GM23248 (cell line): ENCODE measurements around the gene DDC. TPM values are rescaled to one million over a fixed set of nuclear protein-coding genes. Genes with fewer than 3 reads are reported as not detected.
"Not testable (repeated sequence)": the region's sequence is repeated elsewhere in the genome, so short reads cannot be mapped to it uniquely, and the experiment has no call there.

Experiments
- DNase-seq: peaks from one replicate; pipeline ENCODE4 v3.0.0-alpha.2; 2015
- H2AFZ ChIP-seq: fragments of 200-600 bp; sonication (generic); 2 replicates; pipeline ENCODE4 v1.6.1; 2016; ENCODE audit warnings: antibody characterized with exemption
- H3F3A ChIP-seq: fragments of 200-600 bp; sonication (generic); 2 replicates; pipeline ENCODE4 v1.6.1; 2016; ENCODE audit warnings: mild to moderate bottlenecking, antibody characterized with exemption, mixed run types; ENCODE audit not compliant: insufficient read depth
- H3K27ac ChIP-seq: fragments of 200-600 bp; sonication (generic); 2 replicates; pipeline ENCODE4 v1.5.1; 2016; ENCODE audit warnings: mild to moderate bottlenecking
- H3K27me3 ChIP-seq: fragments of 200-600 bp; sonication (generic); replicated peaks from 2 replicates; pipeline ENCODE4 v1.6.1; 2016; ENCODE audit warnings: mild to moderate bottlenecking; ENCODE audit not compliant: insufficient read depth
- H3K36me3 ChIP-seq: fragments of 200-600 bp; sonication (generic); 2 replicates; pipeline ENCODE4 v1.6.1; 2016; ENCODE audit warnings: low read depth, mild to moderate bottlenecking
- H3K4me1 ChIP-seq: fragments of 200-600 bp; sonication (generic); 2 replicates; pipeline ENCODE4 v1.6.1; 2016; ENCODE audit warnings: mild to moderate bottlenecking; ENCODE audit not compliant: insufficient read depth
- H3K4me2 ChIP-seq: fragments of 200-600 bp; sonication (generic); one replicate; pipeline ENCODE4 v1.6.1; 2016; ENCODE audit warnings: mild to moderate bottlenecking; ENCODE audit not compliant: unreplicated experiment
- H3K4me3 ChIP-seq: fragments of 200-600 bp; sonication (generic); 2 replicates; pipeline ENCODE4 v1.5.1; 2016; ENCODE audit warnings: mild to moderate bottlenecking
- H3K79me2 ChIP-seq: fragments of 200-600 bp; sonication (generic); 2 replicates; pipeline ENCODE4 v1.6.1; 2016; ENCODE audit warnings: mild to moderate bottlenecking; ENCODE audit not compliant: insufficient read depth
- H3K9ac ChIP-seq: fragments of 200-600 bp; sonication (generic); 2 replicates; pipeline ENCODE4 v1.6.1; 2016; ENCODE audit warnings: mild to moderate bottlenecking
- H3K9me2 ChIP-seq: fragments of 200-600 bp; sonication (generic); 2 replicates; pipeline ENCODE4 v1.6.1; 2016; ENCODE audit warnings: mixed run types, mild to moderate bottlenecking, moderate library complexity; ENCODE audit not compliant: insufficient read depth
- H3K9me3 ChIP-seq: fragments of 200-600 bp; sonication (generic); one replicate; pipeline ENCODE4 v1.6.1; 2017; ENCODE audit warnings: low read depth
- H4K20me1 ChIP-seq: fragments of 200-600 bp; sonication (generic); 2 replicates; pipeline ENCODE4 v1.6.0; 2016; ENCODE audit not compliant: insufficient read depth
- EZH2 ChIP-seq: fragments of 200-600 bp; sonication (generic); IDR thresholded peaks from 2 replicates; pipeline ENCODE4 v1.6.1; 2018; ENCODE audit warnings: antibody characterized with exemption, mild to moderate bottlenecking; ENCODE audit not compliant: insufficient read depth, poor library complexity, severe bottlenecking
- EZH2phosphoT487 ChIP-seq: fragments of 200-600 bp; sonication (generic); IDR thresholded peaks from 2 replicates; pipeline ENCODE4 v1.6.1; 2018; ENCODE audit warnings: antibody characterized with exemption, moderate library complexity, mild to moderate bottlenecking, low read depth; ENCODE audit not compliant: insufficient read depth
- WGBS, 2 experiments: methylation state at CpG; one replicate each; pipeline ENCODE4 v1.1.6; 2015 to 2017; ENCODE audit warnings: low lambda C conversion rate in 2 of 2, low coverage in 1 of 2; ENCODE audit errors: missing lambda C conversion rate in 2 of 2; 5-methylcytosine and 5-hydroxymethylcytosine counted together
- in situ Hi-C: fragments of 300-500 bp; cut with MboI; formaldehyde crosslinking; loops from 2 replicates; pipeline ENCODE4 v1.15.0; 2020
- polyA plus RNA-seq: library from polyadenylated mRNA; unstranded; fragments of >200 nt; fragmentation: Nextera tagmentation; extraction: Ambion mirVana; gene quantifications from 2 replicates; pipeline ENCODE4 v1.2.1, GENCODE V29; 2016
- total RNA-seq: library from RNA; depleted of rRNA; stranded (reverse); fragments of >200 nt; shearing (Covaris generic); gene quantifications from 2 replicates; pipeline ENCODE4 v1.2.3, GENCODE V29; 2014

The DDC gene
- total and polyA plus RNA-seq, 2 experiments from 2014 or later = not detected

- in situ Hi-C loops = no loop called here
- 53 to 55% methylated on average over 4 of the region's 4 CpGs for WGBS, 2 experiments
- H3K9ac ChIP-seq = no peak overlapping the region
- DNase-seq = no peak
- H3K4me1 ChIP-seq = no peaks in the 10 kb centered on the region
- no peaks in the 10 kb centered on the region for H4K20me1 ChIP-seq
- no peaks in the 10 kb centered on the region for H3K9me2 ChIP-seq
- no peak overlapping the region for H3K4me3 ChIP-seq
- no peaks in the 10 kb centered on the region for H3F3A ChIP-seq
- TF ChIP-seq EZH2phosphoT487 (no peak), EZH2 (no peak)
- H3K4me2 ChIP-seq = no peak overlapping the region
- no peaks in the 10 kb centered on the region for H3K9me3 ChIP-seq
- H3K36me3 ChIP-seq = no peaks in the 10 kb centered on the region
- no peak overlapping the region for H3K27ac ChIP-seq
- no peak overlapping the region for H2AFZ ChIP-seq
- 0 out of 2 replicates have a peak, but pooled peaks cover 12% of the 10 kb centered on the region for H3K27me3 ChIP-seq
- H3K79me2 ChIP-seq = no peaks in the 10 kb centered on the region
Observed at GRCh38 chr7:50552139-50552538, 13.1 kb downstream of the DDC start.

- H3K4me1 ChIP-seq, H3K79me2 ChIP-seq, H3F3A ChIP-seq, H3K36me3 ChIP-seq, H3K27me3 ChIP-seq, H3K4me2 ChIP-seq, DNase-seq, in situ Hi-C loops, H3K9me3 ChIP-seq, H4K20me1 ChIP-seq, H2AFZ ChIP-seq, H3K27ac ChIP-seq, H3K4me3 ChIP-seq, H3K9me2 ChIP-seq, H3K9ac ChIP-seq: not testable (repeated sequence)
- 73% methylated on average over 4 of the region's 4 CpGs for WGBS, 2 experiments
Observed at GRCh38 chr7:50545613-50546012, 19.6 kb downstream of the DDC start.

- TF ChIP-seq EZH2 = no peak
- no peak for TF ChIP-seq EZH2phosphoT487
- DNase-seq = no peak
- Histone ChIP-seq H3K27me3 (0 out of 2 replicates have a peak, but pooled peaks cover 9% of the 10 kb centered on the region), H3K4me1 (no peaks in the 10 kb centered on the region), H3K9ac (no peak overlapping the region), H3K4me2 (no peak overlapping the region), H2AFZ (no peak overlapping the region), H3K9me2 (no peaks in the 10 kb centered on the region), H3K9me3 (no peaks in the 10 kb centered on the region), H3K36me3 (no peaks in the 10 kb centered on the region), H3F3A (no peaks in the 10 kb centered on the region), H3K27ac (no peak overlapping the region), H3K79me2 (no peaks in the 10 kb centered on the region), H3K4me3 (no peak overlapping the region), H4K20me1 (no peaks in the 10 kb centered on the region)
- in situ Hi-C loops = no loop called here
- 63 to 73% methylated on average over 6 of the region's 6 CpGs for WGBS, 2 experiments
Observed at GRCh38 chr7:50544992-50545391, 20.2 kb downstream of the DDC start.

- WGBS, 2 experiments = 80 to 81% methylated on average over 18 of the region's 18 CpGs
- Histone ChIP-seq H3K9me2 (no peaks in the 10 kb centered on the region), H3K27me3 (0 out of 2 replicates have a peak, but pooled peaks cover 9% of the 10 kb centered on the region), H3K9ac (no peak overlapping the region), H3K4me1 (no peaks in the 10 kb centered on the region), H3K4me3 (no peak overlapping the region), H4K20me1 (no peaks in the 10 kb centered on the region), H3K36me3 (no peaks in the 10 kb centered on the region), H3K9me3 (no peaks in the 10 kb centered on the region), H3K27ac (no peak overlapping the region), H3K4me2 (no peak overlapping the region), H2AFZ (no peak overlapping the region), H3K79me2 (no peaks in the 10 kb centered on the region), H3F3A (no peaks in the 10 kb centered on the region)
- TF ChIP-seq EZH2phosphoT487 = no peak
- no peak for TF ChIP-seq EZH2
- in situ Hi-C loops = no loop called here
- no peak for DNase-seq
Observed at GRCh38 chr7:50543776-50544442, 21.3 kb downstream of the DDC start.

GRCh38 chr7:50542132-50542531 lies 23.1 kb downstream of the DDC start:
- Histone ChIP-seq H3K4me3 (no peak overlapping the region), H3K79me2 (no peaks in the 10 kb centered on the region), H3K36me3 (no peaks in the 10 kb centered on the region), H2AFZ (no peak overlapping the region), H3K4me2 (no peak overlapping the region), H3K4me1 (no peaks in the 10 kb centered on the region), H3K27me3 (0 out of 2 replicates have a peak, but pooled peaks cover 9% of the 10 kb centered on the region), H3K9me3 (no peaks in the 10 kb centered on the region), H4K20me1 (no peaks in the 10 kb centered on the region), H3K9ac (no peak overlapping the region), H3K27ac (no peak overlapping the region), H3K9me2 (no peaks in the 10 kb centered on the region), H3F3A (no peaks in the 10 kb centered on the region)
- in situ Hi-C loops = no loop called here
- TF ChIP-seq EZH2 (no peak), EZH2phosphoT487 (no peak)
- WGBS, 2 experiments = 49 to 54% methylated on average over 11 of the region's 11 CpGs
- no peak for DNase-seq
